Measurements from ENCODE around the gene LRRC59. TPM values are rescaled to one million over a fixed set of nuclear protein-coding genes. Genes with fewer than 3 reads are reported as not detected.

Gene LRRC59
- total and polyA plus RNA-seq, 2 of the 8 experiments (the other 6 are each of a cell fraction or from before 2014, with no cell fraction given) = 48.3 to 117 TPM

GRCh38 chr17:50354776-50355175 is 42.5 kb downstream of the LRRC59 start:
- H4K20me1 ChIP-seq (replicated peaks in 1 of 2; ENCODE audit: control insufficient read depth in 1 of 2, insufficient read depth in 2 of 2, low read length in 2 of 2) = peaks cover 2 to 17% of the 10 kb centered on the region in 2 experiments
- H3K79me2 ChIP-seq (ENCODE audit: control insufficient read depth in 1 of 2, insufficient read depth in 2 of 2, low read length in 2 of 2) = no peaks in the 10 kb centered on the region
- H3K23ac ChIP-seq (ENCODE audit: insufficient read length) = no peak overlapping the region
- H2AK5ac ChIP-seq (ENCODE audit: low read depth, low read length) = no peak overlapping the region
- H3K4me3 ChIP-seq (ENCODE audit: extremely low read depth in 1 of 4, insufficient read depth in 2 of 4, low read depth in 3 of 4, low read length in 4 of 4) = no peak overlapping the region
- FAIRE-seq = no peak
- no peak overlapping the region for H4K8ac ChIP-seq (ENCODE audit: extremely low read depth, insufficient read depth, low read length)
- no peak overlapping the region for H3K4me2 ChIP-seq (ENCODE audit: insufficient read depth in 1 of 2, low read depth in 2 of 2, low read length in 2 of 2)
- no peak for DNase-seq (ENCODE audit: low read depth in 1 of 2, low spot score in 2 of 2)
- H3K56ac ChIP-seq (replicated peaks; ENCODE audit: insufficient read length, low read depth, low read length) = no peak overlapping the region
- WGBS, 2 experiments (ENCODE audit: extremely low coverage in 1 of 2, insufficient coverage in 1 of 2, insufficient read length in 1 of 2, insufficient replicate concordance in 2 of 2, low coverage in 1 of 2, low lambda C conversion rate in 2 of 2, missing lambda C conversion rate in 1 of 2) = 93% methylated on average over 13 of the region's 13 CpGs; no CpG with 5 or more reads in 1 of the 2 experiments
- no peak overlapping the region for H2BK12ac ChIP-seq (ENCODE audit: low read depth, low read length)
- H4K91ac ChIP-seq (replicated peaks; ENCODE audit: insufficient read length, low read length) = no peak overlapping the region
- CTCF ChIA-PET (ENCODE audit: partially characterized antibody) = interaction anchor here (0.9 to 2.2 kb wide), 7 partner anchors 8 to 185 kb away, joined by 3 to 7 read pairs (median 4); no protein-coding TSS in a partner anchor
- H3K14ac ChIP-seq (ENCODE audit: insufficient read length) = no peak overlapping the region
- H2BK20ac ChIP-seq (ENCODE audit: low read length) = no peak overlapping the region
- H2BK120ac ChIP-seq (replicated peaks; ENCODE audit: low read depth, low read length) = no peak overlapping the region
- peaks cover 5% of the 10 kb centered on the region; the same call in 1 of the 2 replicates for H3K79me1 ChIP-seq (ENCODE audit: low read depth, low read length)
- H2AFZ ChIP-seq (ENCODE audit: low read length) = no peak overlapping the region
- H3K18ac ChIP-seq (ENCODE audit: extremely low read depth, low read length) = no peak overlapping the region
- POLR2A ChIA-PET (ENCODE audit: partially characterized antibody) = interaction anchor here (1.7 to 12.4 kb wide), 2 partner anchors 8 to 9 kb away, joined by 5 to 135 read pairs; partner anchors contain the start of gene XYLT2
- H3K4ac ChIP-seq (replicated peaks; ENCODE audit: insufficient read length, low read depth, low read length) = no peak overlapping the region
- H2BK15ac ChIP-seq (ENCODE audit: low read length) = no peak overlapping the region
- no peaks in the 10 kb centered on the region for H3K27me3 ChIP-seq (replicated peaks in 1 of 4; ENCODE audit: control insufficient read depth in 3 of 4, extremely low read depth in 1 of 4, insufficient read depth in 3 of 4, low read length in 3 of 4)
- no peak for TF ChIP-seq CEBPB (IDR thresholded peaks at IDR 0.05; ENCODE audit: low read depth, low read length)
- TF ChIP-seq SIRT6 (IDR thresholded peaks at IDR 0.05; ENCODE audit: low read length) = no peak
- no peak for TF ChIP-seq JUN (IDR thresholded peaks at IDR 0.05; ENCODE audit: low read depth, low read length)
- TF ChIP-seq POLR2A (IDR thresholded peaks at IDR 0.05; ENCODE audit: control extremely low read depth in 1 of 2, low read depth in 2 of 2, low read length in 2 of 2) = no peak
- TF ChIP-seq CHD1 (IDR thresholded peaks at IDR 0.05; ENCODE audit: low read depth, low read length) = no peak
- no peak for TF ChIP-seq POLR2AphosphoS5 (IDR thresholded peaks at IDR 0.05; ENCODE audit: low read depth, low read length)
- no peak for TF ChIP-seq EZH2 (IDR thresholded peaks at IDR 0.05; ENCODE audit: low read depth, low read length, severe bottlenecking)
- TF ChIP-seq TEAD4 (IDR thresholded peaks at IDR 0.05; ENCODE audit: low read depth, low read length) = no peak
- no peak for TF ChIP-seq EP300 (IDR thresholded peaks at IDR 0.05; ENCODE audit: borderline replicate concordance in 1 of 2, low read depth in 2 of 2, low read length in 2 of 2)
- no peak for TF ChIP-seq KDM4A (IDR thresholded peaks at IDR 0.05; ENCODE audit: low read depth, low read length, severe bottlenecking)
- TF ChIP-seq GABPA (IDR thresholded peaks at IDR 0.05; ENCODE audit: borderline replicate concordance, insufficient read depth, low read length) = no peak
- no peak for TF ChIP-seq KDM1A (IDR thresholded peaks at IDR 0.05; ENCODE audit: borderline replicate concordance, low read length)
- H4K5ac ChIP-seq (ENCODE audit: insufficient read length, low read depth, low read length) = no peak overlapping the region
- no peaks in the 10 kb centered on the region for H3K9me3 ChIP-seq (ENCODE audit: insufficient read depth in 2 of 2, low read depth in 1 of 2, low read length in 1 of 2)
- no peak overlapping the region for H3K27ac ChIP-seq (ENCODE audit: low read depth, low read length)
- no peaks in the 10 kb centered on the region for H3K4me1 ChIP-seq (replicated peaks in 1 of 4; ENCODE audit: control insufficient read depth in 3 of 4, insufficient read depth in 4 of 4, low read length in 3 of 4)
- H3K23me2 ChIP-seq (ENCODE audit: low read depth, low read length) = no peaks in the 10 kb centered on the region
- peaks cover 14 to 50% (median 33%) of the 10 kb centered on the region in 4 experiments for H3K36me3 ChIP-seq (ENCODE audit: control insufficient read depth in 2 of 4, insufficient read depth in 4 of 4, low read length in 3 of 4)
- no peak overlapping the region for H3K9ac ChIP-seq (replicated peaks in 1 of 4; ENCODE audit: extremely low read depth in 1 of 4, low read depth in 3 of 4, low read length in 3 of 4)
- H2BK5ac ChIP-seq (ENCODE audit: low read depth, low read length) = no peak overlapping the region
